ENCODE results near the gene NHSL1. TPM values are rescaled to one million over a fixed set of nuclear protein-coding genes. Genes with fewer than 3 reads are reported as not detected.

The NHSL1 gene
- total and polyA plus RNA-seq, 4 donors = 6.6 to 33.0 (median 20.7) TPM

DNA sequence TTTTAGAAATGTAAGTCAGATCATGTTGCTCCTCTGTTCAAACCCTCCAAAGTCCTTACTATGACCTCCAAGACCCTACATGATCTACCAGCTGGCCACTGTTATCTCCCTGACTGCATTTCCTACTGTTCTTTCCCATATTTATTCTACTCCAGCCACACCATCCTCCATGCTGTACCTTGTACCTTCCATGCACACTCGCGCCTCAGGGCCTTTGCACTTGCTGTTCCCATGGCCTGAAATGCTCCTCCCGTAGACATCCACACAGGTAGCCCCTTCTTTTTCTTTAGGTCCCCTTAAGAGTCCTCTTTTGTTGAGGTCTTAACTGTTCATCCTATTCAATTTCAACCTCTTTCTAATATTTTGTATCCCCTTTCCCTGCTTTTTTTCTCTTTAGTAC, 48.3 kb downstream of the NHSL1 start:
- TF ChIP-seq YY1 (IDR thresholded peaks at IDR 0.05) (no peak), RXRA (IDR thresholded peaks at IDR 0.05) (peak in 1 of 2 donors; percentile 15), RAD21 (IDR thresholded peaks at IDR 0.05) (no peak)
- H3K4me1 ChIP-seq (ENCODE audit: control insufficient read depth in 4 of 4, insufficient read depth in 4 of 4, low read length in 3 of 4) = no peaks in the 10 kb centered on the region
- H3K9me3 ChIP-seq (ENCODE audit: control insufficient read depth in 4 of 4, low read length in 3 of 4) = no peaks in the 10 kb centered on the region
- WGBS = 93% methylated on average over 3 of the region's 3 CpGs
- no peak for DNase-seq (ENCODE audit: low spot score)
- peaks cover 0 to 22% (median 5%) of the 10 kb centered on the region in 4 donors for H3K36me3 ChIP-seq (ENCODE audit: control insufficient read depth in 4 of 4, insufficient read depth in 3 of 4, low read depth in 1 of 4, low read length in 3 of 4)
- no peak overlapping the region for H3K9ac ChIP-seq (ENCODE audit: low read depth in 1 of 2, low read length in 2 of 2)
- no peak overlapping the region for H3K27ac ChIP-seq (ENCODE audit: low read depth in 1 of 2, low read length in 2 of 2)
- no peaks in the 10 kb centered on the region for H3K27me3 ChIP-seq (ENCODE audit: control insufficient read depth in 4 of 4, insufficient read depth in 4 of 4, low read length in 3 of 4)
- H3K4me3 ChIP-seq (ENCODE audit: low read depth in 1 of 3, low read length in 3 of 3) = no peak overlapping the region

DNA sequence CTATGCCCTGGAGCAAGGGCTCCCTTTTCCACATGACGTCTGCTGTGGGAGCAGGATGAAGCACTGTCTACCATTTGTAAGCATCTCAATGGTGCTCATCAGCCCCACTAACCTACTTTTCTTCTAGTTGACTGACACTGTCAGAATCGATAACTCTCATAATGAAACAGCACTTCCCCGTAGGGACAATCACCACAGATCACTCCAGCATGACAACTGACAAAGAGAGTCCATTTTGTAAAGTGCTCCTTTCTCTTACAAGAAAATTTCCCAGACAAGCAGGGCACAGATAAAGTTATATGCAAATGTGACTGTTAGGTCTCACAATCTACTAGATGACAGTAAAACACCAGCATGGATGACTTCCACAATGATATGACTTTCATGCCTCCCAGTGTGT, 48.8 kb downstream of the NHSL1 start:
- H3K9ac ChIP-seq (ENCODE audit: low read depth in 1 of 2, low read length in 2 of 2) = no peak overlapping the region
- no peak overlapping the region for H3K27ac ChIP-seq (ENCODE audit: low read depth in 1 of 2, low read length in 2 of 2)
- no peak overlapping the region for H3K4me3 ChIP-seq (ENCODE audit: low read depth in 1 of 3, low read length in 3 of 3)
- no peak for TF ChIP-seq CTCF (IDR thresholded peaks at IDR 0.05; ENCODE audit: low read depth, low read length, missing input control)
- 88% methylated on average over 3 of the region's 3 CpGs for WGBS
- H3K9me3 ChIP-seq (ENCODE audit: control insufficient read depth in 4 of 4, low read length in 3 of 4) = no peaks in the 10 kb centered on the region
- DNase-seq (ENCODE audit: low spot score) = no peak
- no peaks in the 10 kb centered on the region for H3K4me1 ChIP-seq (ENCODE audit: control insufficient read depth in 4 of 4, insufficient read depth in 4 of 4, low read length in 3 of 4)
- H3K36me3 ChIP-seq (ENCODE audit: control insufficient read depth in 4 of 4, insufficient read depth in 3 of 4, low read depth in 1 of 4, low read length in 3 of 4) = peaks cover 0 to 28% (median 6%) of the 10 kb centered on the region in 4 donors
- H3K27me3 ChIP-seq (ENCODE audit: control insufficient read depth in 4 of 4, insufficient read depth in 4 of 4, low read length in 3 of 4) = no peaks in the 10 kb centered on the region

DNA sequence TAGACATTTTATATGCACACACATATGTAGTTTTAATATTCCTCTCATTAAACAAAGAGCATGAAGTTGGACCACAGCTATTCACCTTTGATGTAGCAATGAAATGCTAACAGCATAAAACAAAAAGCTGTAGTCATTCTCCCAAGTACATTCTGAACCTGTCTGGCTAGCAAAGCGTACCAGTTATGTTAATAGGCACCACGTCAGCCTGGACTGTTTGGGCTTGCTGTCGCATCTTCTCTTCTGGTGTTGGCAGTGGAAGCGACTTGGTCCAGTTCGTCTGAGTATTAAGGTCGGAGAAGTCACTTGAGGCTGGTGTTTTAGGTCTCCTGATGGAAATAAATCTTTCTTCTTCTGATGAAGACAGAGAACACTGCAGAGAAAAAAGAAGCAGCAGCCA, 52.5 kb downstream of the NHSL1 start:
- H3K27ac ChIP-seq (ENCODE audit: low read depth in 1 of 2, low read length in 2 of 2) = no peak overlapping the region
- H3K36me3 ChIP-seq (ENCODE audit: control insufficient read depth in 4 of 4, insufficient read depth in 3 of 4, low read depth in 1 of 4, low read length in 3 of 4) = peaks cover 0 to 24% (median 9%) of the 10 kb centered on the region in 4 donors
- no peak for TF ChIP-seq GABPA (IDR thresholded peaks at IDR 0.05 in 1 of 2, conservative IDR thresholded peaks at IDR 0.05 in 1 of 2)
- TF ChIP-seq SP1 (IDR thresholded peaks at IDR 0.05) = no peak
- no peak for TF ChIP-seq RAD21 (IDR thresholded peaks at IDR 0.05)
- TF ChIP-seq CTCF (IDR thresholded peaks at IDR 0.05; ENCODE audit: low read depth, low read length, missing input control) = no peak
- TF ChIP-seq HNF4A (conservative IDR thresholded peaks at IDR 0.05) = no peak
- TF ChIP-seq YY1 (IDR thresholded peaks at IDR 0.05) = no peak
- TF ChIP-seq FOXA1 (IDR thresholded peaks at IDR 0.05) = no peak
- no peak for TF ChIP-seq EGR1 (IDR thresholded peaks at IDR 0.05; ENCODE audit: low read depth in 2 of 2)
- TF ChIP-seq JUND (IDR thresholded peaks at IDR 0.05) = no peak
- no peak for TF ChIP-seq TAF1 (conservative IDR thresholded peaks at IDR 0.05)
- TF ChIP-seq, protein P1, sequence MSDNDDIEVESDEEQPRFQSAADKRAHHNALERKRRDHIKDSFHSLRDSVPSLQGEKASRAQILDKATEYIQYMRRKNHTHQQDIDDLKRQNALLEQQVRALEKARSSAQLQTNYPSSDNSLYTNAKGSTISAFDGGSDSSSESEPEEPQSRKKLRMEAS (IDR thresholded peaks at IDR 0.05) = no peak
- TF ChIP-seq NR2F2 (IDR thresholded peaks at IDR 0.05) = no peak
- no peak for TF ChIP-seq HNF4G (IDR thresholded peaks at IDR 0.05)
- no peak for TF ChIP-seq FOXA2 (IDR thresholded peaks at IDR 0.05)
- no peak for TF ChIP-seq RXRA (IDR thresholded peaks at IDR 0.05)
- TF ChIP-seq, protein P2, sequence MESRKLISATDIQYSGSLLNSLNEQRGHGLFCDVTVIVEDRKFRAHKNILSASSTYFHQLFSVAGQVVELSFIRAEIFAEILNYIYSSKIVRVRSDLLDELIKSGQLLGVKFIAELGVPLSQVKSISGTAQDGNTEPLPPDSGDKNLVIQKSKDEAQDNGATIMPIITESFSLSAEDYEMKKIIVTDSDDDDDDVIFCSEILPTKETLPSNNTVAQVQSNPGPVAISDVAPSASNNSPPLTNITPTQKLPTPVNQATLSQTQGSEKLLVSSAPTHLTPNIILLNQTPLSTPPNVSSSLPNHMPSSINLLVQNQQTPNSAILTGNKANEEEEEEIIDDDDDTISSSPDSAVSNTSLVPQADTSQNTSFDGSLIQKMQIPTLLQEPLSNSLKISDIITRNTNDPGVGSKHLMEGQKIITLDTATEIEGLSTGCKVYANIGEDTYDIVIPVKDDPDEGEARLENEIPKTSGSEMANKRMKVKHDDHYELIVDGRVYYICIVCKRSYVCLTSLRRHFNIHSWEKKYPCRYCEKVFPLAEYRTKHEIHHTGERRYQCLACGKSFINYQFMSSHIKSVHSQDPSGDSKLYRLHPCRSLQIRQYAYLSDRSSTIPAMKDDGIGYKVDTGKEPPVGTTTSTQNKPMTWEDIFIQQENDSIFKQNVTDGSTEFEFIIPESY (IDR thresholded peaks at IDR 0.05) = no peak
- TF ChIP-seq, protein P3, sequence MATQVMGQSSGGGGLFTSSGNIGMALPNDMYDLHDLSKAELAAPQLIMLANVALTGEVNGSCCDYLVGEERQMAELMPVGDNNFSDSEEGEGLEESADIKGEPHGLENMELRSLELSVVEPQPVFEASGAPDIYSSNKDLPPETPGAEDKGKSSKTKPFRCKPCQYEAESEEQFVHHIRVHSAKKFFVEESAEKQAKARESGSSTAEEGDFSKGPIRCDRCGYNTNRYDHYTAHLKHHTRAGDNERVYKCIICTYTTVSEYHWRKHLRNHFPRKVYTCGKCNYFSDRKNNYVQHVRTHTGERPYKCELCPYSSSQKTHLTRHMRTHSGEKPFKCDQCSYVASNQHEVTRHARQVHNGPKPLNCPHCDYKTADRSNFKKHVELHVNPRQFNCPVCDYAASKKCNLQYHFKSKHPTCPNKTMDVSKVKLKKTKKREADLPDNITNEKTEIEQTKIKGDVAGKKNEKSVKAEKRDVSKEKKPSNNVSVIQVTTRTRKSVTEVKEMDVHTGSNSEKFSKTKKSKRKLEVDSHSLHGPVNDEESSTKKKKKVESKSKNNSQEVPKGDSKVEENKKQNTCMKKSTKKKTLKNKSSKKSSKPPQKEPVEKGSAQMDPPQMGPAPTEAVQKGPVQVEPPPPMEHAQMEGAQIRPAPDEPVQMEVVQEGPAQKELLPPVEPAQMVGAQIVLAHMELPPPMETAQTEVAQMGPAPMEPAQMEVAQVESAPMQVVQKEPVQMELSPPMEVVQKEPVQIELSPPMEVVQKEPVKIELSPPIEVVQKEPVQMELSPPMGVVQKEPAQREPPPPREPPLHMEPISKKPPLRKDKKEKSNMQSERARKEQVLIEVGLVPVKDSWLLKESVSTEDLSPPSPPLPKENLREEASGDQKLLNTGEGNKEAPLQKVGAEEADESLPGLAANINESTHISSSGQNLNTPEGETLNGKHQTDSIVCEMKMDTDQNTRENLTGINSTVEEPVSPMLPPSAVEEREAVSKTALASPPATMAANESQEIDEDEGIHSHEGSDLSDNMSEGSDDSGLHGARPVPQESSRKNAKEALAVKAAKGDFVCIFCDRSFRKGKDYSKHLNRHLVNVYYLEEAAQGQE (IDR thresholded peaks at IDR 0.05) = no peak
- no peak for TF ChIP-seq ATF3 (IDR thresholded peaks at IDR 0.05)
- H3K4me3 ChIP-seq (ENCODE audit: low read depth in 1 of 3, low read length in 3 of 3) = no peak overlapping the region
- no peak for DNase-seq (ENCODE audit: low spot score)
- no peaks in the 10 kb centered on the region for H3K27me3 ChIP-seq (ENCODE audit: control insufficient read depth in 4 of 4, insufficient read depth in 4 of 4, low read length in 3 of 4)
- 94% methylated on average over 6 of the region's 6 CpGs for WGBS
- H3K9ac ChIP-seq (ENCODE audit: low read depth in 1 of 2, low read length in 2 of 2) = no peak overlapping the region
- H3K9me3 ChIP-seq (ENCODE audit: control insufficient read depth in 4 of 4, low read length in 3 of 4) = no peaks in the 10 kb centered on the region
- H3K4me1 ChIP-seq (ENCODE audit: control insufficient read depth in 4 of 4, insufficient read depth in 4 of 4, low read length in 3 of 4) = peaks cover 0 to 7% (median 4%) of the 10 kb centered on the region in 4 donors

Data from liver (tissue), 9 donors.